ENCODE results near the gene ZNF326.

The ZNF326 gene, protein sequence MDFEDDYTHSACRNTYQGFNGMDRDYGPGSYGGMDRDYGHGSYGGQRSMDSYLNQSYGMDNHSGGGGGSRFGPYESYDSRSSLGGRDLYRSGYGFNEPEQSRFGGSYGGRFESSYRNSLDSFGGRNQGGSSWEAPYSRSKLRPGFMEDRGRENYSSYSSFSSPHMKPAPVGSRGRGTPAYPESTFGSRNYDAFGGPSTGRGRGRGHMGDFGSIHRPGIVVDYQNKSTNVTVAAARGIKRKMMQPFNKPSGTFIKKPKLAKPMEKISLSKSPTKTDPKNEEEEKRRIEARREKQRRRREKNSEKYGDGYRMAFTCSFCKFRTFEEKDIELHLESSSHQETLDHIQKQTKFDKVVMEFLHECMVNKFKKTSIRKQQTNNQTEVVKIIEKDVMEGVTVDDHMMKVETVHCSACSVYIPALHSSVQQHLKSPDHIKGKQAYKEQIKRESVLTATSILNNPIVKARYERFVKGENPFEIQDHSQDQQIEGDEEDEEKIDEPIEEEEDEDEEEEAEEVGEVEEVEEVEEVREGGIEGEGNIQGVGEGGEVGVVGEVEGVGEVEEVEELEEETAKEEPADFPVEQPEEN

DNA sequence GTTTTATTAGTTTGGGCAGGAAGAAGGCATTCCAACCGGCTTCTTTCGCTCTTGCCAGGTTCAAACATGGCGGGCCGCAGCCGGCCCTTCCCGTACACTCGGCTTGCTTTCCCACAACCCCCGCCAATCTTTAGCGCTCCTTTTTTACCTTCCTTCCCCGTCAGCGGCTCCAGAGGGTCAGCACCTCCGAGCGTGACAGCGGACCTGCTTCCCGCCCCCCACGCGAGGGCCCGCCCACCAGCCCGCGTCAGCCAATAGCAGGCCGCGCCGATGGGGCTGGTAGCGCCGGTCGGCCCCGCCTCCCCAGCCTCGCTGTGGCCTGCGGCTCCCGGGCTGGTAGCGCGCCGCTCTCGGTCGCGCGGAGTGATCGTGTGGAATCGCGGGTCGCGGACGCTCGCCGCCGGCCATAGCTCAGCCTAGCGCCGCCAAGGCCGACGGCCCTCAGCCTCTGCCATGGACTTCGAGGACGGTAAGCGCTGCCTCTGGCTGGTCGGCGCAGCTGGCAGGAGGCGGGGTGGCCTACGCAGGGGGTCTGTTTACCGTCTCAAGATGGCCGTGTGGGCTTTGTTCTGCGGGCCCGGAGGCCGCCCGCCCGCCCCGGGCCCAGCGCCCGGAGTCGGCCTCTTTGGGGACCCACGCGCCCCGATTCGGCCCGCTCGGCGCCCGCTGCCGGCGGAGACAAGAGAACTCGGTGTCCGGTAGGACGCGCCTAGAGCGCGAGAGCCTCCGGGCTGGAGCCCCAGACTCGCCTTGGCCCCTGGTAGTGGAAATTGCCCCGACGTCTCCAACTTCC is at the start of gene ZNF326:
TSS of gene ZNF326 (plus strand) at position 306 of the 793 bp plus-strand sequence. CDS start at position 454, 148 bp downstream.
- peak; percentile 97 for DNase-seq (ENCODE audit: low spot score)

GRCh38 chr1:89945852-89946476 is 48.9 kb upstream of the ZNF326 start:
- DNase-seq (ENCODE audit: low spot score), result no peak

- DNase-seq (ENCODE audit: low spot score), result no peak
Measured at GRCh38 chr1:89946532-89946931, 48.4 kb upstream of the ZNF326 start.

DNA sequence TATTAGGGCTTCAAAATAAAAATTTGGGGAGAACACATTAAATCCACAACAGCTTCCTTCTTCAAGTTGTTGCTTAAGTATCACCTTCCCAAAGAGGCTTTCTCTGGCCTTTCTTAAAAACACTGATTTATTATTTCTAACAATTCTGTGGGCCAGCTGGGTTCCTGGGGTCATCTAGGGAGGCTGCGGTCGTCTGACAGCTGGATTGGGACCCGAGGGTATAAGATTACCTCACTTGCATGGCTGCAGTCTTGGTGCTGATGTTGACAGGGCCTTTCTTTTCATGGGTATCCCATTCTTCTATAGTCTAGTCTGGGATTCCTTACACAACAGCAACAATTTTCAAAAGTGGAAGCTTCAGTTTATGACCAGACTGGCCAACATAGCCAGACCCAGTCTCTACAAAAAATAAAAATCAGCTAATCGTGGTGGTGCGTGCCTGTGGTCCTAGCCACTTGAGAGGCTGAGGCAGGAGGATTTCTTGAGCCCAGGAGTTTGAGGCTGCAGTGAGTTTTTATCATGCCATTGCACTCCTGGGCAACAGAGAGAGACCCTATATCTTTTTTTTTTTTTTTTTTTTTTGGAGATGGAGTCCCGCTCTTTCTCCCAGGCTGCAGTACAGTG is 46.1 kb upstream of the ZNF326 start:
- DNase-seq (ENCODE audit: low spot score), result no peak

- DNase-seq (ENCODE audit: low spot score), result no peak
Measured at GRCh38 chr1:89949991-89950624, 44.8 kb upstream of the ZNF326 start.

GRCh38 chr1:89950703-89951102 is 44.2 kb upstream of the ZNF326 start:
- no peak for DNase-seq (ENCODE audit: low spot score)

DNA sequence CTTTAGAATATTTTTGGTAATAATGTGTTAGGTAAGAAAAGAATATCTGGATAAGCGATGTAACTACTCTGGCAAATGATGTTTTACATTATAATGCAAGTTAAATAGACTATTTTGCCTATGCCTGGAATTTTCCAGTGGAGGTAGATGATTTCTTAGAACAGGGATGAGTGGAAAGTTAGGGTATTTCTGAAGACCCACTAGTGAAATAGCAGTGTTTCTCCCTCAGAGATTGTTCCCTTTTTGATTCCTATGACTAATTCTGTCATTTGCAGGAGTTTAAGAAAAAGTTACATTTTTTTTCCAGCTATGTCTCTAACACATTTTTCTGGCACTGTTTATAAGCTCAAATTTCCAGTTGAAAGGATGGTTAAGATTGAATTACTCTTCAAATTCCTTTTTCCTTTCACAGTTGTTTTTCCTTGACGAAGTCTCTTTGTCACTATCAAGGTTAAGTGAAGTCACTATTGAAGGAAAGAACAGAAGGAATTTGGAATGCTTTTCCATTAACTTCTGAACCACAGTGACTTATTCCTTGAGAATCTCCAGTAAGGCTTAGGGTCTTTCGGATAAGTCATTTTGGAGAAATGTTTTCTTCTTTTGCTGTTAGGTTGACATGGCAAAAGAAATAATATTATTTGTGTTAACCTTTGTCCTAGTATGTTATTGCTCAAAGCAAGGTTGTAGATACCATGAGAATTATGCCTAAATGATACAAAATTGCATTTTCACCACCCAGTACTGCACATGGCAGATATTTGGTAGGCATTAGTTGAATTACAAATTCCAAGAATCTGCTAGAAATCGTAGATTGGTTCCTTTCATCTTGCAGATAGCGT is 42.9 kb upstream of the ZNF326 start:
- peak; percentile 51 for DNase-seq (ENCODE audit: low spot score)

DNA sequence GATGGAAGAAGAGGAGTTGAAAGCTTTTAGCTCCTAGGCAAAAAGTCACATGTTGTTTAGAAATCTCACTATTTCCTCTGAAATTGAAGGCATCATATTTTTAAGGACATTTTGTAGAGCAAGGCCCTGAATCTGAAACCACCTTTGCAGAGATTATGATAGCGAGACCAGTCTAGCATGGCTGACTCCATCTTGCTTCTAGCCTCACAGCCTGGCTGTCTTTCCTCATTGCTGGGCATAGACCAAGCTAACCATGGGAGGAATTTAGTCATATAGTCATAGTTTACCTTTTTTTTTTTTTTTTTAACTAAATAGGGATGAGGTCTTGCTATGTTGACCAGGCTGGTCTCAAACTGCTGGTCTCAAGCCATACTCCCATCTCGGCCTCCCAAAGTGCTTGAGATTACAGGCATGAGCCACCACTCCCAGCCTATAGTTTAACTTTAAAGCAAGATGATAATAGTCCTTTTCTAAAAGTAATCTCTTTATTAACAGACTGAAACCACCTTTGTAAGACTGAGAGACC is 42.2 kb upstream of the ZNF326 start:
- DNase-seq (ENCODE audit: low spot score), result no peak

- peak; percentile 34 for DNase-seq (ENCODE audit: low spot score)
Measured at GRCh38 chr1:89953131-89953626, 41.7 kb upstream of the ZNF326 start.

DNA sequence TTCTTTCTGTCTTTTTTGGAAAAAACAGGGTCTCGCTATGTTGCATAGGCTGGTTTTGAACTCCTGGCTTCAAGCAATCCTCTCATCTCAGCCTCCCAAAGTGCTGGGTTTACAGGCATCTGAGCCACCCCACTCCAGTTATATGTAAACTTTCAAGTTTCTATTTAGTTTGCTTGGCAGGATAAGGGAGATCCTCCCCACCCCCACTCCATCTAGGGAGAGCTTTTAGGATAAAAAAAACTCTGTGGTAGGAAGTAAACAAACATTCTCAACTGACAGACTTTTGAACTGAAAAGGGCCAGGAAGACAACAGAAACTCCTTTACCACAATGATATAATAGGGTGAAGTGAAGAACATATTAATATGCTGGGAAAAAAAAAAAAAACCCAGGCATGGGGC is 41.0 kb upstream of the ZNF326 start:
- no peak for DNase-seq (ENCODE audit: low spot score)

GRCh38 chr1:89954401-89954800 is 40.5 kb upstream of the ZNF326 start:
- DNase-seq (ENCODE audit: low spot score), result no peak

DNA sequence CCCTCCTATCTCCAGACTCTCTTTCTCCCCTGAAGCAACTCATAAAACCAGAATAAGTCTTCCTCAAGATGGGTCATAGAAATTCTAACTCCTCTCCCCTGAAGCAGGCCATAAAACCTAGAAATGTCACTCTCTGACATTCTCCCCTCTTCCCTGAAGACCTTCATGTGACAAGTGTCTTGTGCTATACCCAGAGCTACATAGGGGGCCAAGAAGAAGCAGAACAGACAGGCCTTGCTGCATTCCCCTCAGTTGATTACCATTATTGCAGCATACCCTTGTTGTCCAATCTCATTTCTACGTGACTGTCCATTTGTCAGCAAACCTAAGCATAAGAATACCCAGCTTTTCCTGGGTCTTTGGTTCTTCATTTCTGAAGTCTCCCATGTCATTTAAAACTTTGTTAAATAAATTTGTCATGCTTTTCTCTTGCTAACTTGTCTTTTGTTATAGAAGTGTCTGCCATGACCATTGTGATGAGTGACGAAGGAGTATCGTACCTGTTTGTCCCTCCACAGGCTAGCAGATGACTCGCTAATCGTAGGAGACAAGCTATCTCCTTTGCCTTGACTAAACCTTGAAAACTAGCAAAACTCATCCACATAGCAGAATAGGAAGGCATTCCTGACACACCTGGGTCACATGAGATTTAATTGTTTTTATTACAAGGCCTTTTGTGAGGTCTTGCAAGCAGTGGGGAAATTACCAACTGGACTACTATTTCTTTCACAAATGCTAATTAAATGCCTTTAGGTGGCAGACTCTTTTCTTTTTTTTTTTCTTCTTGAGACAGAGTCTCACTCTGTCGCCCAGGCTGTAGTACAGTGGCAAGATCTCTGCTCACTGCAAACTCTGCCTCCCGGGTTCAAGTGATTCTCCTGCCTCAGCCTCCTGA is 39.4 kb upstream of the ZNF326 start:
- no peak for DNase-seq (ENCODE audit: low spot score)

DNA sequence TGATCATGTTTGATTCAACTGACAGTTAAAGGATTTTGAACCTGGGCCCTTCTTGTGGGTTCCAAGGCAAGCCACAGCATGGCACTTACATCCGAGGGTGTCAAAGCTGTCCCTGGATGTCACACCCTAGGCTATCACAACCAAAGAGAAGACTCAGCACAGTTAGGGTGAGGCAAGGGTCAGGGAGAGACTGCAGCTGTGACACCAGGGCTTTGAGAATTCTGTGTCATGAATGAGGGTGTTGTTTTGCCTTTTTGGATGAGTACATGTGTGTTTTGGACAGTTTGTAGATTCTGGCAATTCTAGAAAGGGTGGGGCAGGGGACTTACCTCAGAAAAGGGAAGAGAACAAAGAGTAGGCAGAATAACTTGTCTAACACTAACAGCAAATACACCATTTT is 37.8 kb upstream of the ZNF326 start:
- DNase-seq (ENCODE audit: low spot score), result no peak

DNA sequence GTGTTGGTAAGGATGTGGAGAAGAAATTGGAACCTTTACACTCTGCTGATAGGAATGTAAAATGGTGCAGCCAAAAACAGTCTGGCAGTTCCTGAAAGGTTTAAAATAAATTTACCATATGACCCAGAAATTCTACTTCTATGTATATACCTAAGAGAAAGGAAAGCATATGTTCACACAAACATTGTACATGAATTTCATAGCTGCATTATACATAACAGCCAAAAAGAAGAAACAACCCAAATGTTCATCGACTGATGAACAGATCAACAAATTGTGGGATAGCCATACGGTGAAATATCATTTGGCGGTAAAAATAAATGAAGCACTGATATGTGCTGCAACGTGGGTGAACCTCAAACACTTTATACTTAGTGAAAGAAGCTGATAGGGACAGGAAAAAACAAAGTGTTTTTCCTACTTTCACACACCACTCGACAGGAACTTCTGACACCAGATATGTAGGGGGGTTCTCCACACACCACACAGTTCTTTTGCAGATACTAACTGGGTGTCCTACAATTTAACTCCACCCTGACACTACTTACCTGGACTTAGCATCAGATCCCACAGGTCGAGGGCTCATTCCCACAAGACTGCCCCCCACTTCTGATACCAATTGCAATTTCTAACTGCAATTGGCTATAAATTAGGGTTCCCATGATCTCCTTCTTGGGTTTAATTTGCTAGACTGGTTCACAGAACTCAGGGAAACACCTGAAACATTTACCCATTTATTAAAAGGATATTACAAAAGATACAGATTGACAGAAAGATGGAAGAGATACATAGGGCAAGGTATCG is 35.9 kb upstream of the ZNF326 start:
- DNase-seq (ENCODE audit: low spot score), result no peak

DNA sequence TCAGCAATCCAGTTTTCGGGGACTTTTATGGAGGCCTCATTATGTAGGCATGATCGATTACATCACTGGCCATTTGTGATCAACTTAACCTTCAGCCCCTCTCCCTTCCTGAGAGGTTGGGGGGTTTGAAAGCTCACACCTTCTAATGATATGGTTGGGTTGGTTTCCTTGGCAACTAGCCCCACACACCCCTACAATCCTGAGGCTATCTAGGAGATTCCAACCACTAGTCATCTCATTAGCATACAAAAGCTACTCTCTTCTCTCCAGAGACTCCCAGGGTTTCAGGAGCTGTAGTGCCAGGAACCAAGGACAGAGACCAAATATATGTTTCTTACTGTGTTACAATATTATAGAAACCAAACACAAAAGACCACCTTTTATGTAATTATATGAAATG is 35.2 kb upstream of the ZNF326 start:
- DNase-seq (ENCODE audit: low spot score), result no peak

DNA sequence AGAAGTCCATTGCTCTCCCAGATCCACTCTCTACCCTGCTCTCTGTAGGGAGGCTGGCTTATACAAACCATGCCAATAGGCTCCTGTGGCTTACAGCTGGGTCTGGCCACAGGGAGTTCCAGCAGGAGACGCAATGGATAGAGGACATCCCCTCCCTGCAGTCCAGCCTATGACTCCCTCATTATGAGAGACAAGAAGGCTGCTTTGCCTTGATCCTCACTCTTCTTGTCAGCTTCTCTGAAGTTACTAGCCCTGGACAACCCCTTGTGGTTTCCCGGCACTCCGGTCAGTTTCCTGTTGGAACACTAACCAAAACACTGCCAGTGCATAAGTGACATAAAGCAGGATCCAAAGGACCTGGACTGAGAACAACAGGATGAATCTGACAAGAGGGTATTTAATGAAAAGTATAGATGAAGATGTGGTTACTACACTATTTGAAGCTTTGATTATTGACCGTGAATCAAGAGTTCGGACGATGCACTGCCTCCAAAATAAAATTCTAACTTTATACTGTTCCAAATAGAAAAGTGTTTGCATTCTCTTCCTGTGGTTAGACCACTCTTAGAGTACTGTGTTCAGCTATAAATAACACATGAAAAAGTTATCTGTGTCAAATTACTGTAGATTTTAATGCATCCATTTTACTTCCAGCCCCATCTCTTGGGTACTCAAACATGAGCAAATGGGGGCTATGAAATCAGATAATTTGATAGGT is 32.7 kb upstream of the ZNF326 start:
- peak; percentile 46 for DNase-seq (ENCODE audit: low spot score)

- DNase-seq (ENCODE audit: low spot score), result no peak
Measured at GRCh38 chr1:89962742-89963075, 32.2 kb upstream of the ZNF326 start.
